ENCODE data around the gene SUPT5H.
A peak's percentile ranks its signal among the peaks of the same experiment; 100 is the strongest.

Gene SUPT5H

DNA sequence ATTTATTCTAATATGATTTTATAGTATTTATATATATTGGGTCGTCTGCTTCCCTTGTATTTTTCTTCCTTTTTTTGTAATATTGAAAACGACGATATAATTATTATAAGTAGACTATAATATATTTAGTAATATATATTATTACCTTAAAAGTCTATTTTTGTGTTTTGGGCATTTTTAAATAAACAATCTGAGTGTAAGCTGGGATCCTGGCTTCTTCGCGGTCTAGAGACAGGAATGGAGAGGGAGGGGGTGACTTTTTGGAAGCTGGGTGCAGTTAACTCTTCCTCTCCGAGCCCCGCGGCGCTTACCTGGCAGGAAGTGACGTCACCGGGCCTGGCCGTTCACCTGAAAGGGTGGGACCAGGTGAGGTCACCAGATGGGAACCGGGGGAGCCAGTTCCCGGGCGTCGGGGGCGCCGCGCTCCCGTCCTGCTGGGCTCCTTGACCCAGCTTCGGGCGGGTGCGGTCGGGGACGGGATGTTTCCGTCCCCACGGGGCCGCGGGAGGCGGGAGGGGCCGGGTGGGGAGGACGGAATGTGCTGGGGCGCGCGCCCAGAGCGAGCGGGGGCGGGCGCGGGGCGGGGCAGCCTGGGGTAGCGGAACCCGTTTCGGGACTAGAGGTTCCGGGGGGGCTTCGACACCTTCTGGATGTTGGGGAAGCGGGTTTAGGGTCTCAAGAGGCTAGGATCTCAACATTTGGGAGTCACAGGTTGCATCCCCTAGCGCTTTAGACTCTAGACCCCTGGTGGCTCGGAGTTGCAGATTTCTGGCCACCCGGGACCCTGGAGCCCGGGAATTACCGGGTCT is 36.0 kb upstream of the SUPT5H start:
- peak; percentile 90 for DNase-seq

DNA sequence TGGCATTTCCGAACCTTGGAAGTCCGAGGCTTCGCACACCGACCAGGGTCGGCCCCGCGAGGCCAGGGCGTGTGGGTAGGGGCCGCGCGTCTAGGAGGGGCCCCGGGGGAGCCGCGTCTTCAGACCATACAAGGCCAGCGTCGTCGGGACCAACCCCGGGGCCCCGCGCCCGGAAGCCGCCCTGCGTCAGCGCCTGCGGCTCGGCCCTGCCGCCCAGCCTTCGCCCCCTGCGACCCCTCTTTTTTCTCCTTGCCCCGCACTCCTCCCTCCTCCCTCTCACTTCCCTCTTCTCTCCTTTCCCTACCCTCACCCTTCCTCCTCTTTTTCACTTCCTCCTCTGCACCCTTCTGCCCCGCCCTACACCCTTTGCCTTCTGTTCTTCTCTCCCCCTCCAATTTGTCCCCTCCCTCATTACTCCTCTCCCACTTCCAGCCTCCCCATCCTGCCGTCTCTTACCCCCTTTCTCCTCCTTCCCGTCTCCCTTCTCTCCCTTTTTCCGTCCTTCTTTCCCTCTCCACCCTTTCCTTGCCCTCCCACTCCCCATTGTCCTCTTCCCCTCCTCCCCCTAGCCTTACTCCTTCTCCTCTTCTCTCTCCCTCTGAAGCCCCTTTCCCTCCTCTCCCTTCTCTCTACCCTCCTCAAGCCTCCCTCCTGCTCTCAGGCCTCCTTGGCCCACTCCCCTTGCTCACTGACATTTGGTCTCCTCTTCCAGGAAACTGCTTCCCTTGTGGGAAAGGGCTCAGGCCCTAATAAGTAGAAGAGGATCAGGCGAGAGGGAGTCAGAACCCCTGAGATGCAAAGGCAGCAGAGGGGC is 35.2 kb upstream of the SUPT5H start:
- peak; percentile 82 for DNase-seq

DNA sequence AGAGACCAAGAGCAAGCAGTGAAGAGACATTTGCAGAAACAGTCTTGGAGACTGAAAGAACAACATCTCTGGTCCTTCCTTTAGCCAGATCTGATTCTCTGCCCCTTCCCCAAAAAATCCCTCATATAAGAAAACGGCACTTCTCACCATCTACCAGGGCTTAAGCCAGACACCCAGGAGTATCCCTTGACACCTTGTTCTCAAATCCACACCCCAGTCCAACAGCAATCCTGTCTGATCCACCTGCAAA is 34.6 kb upstream of the SUPT5H start:
- no peak for DNase-seq

DNA sequence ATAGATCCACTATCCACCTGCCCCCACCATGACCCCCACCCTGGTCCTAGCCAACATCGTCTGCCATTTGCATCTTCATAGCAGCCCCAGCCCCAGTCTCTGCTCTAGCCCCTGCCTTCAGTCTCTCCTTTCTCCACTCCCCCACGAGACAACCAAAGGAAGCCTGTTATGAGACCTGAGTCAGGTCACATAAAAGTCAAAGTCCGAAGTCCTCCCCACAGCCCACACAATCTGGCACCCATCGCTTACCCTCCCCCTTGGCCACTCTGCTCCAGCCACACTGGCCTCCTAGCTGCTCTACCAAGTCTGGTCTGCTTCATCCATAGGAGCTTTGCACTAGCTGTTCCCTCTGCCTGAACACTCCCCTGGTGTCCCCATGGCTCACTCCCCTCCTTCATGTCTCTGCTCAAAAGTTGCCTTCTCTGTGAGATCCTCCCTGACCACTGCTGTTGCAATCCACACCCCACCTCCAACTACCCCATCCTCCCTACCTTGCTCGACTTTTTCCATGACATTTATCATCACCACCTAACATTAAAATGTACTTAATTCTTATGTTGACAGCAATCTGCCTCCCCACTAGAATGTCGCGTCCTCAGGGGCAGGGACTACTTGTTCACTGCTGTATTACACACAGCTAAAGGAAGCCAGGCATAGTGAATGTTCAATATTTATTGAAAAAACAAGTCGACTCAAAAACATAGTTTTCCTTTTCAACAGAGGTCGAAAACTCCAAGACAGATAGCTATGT is 34.1 kb upstream of the SUPT5H start:
- DNase-seq, result peak; percentile 73

DNA sequence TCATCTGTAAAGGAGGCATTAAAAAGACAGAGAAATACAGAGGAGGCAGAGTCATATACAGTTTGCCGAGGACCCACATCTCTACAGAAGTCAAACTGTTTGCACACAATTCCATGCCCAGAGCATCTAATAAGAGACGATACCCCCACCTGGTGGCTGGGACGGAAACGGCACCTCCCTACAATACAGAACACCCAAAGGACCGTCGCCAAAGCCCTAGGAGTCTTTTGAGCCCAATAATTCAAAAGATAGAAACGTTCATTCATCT is 33.6 kb upstream of the SUPT5H start:
- DNase-seq, result peak; percentile 93

DNA sequence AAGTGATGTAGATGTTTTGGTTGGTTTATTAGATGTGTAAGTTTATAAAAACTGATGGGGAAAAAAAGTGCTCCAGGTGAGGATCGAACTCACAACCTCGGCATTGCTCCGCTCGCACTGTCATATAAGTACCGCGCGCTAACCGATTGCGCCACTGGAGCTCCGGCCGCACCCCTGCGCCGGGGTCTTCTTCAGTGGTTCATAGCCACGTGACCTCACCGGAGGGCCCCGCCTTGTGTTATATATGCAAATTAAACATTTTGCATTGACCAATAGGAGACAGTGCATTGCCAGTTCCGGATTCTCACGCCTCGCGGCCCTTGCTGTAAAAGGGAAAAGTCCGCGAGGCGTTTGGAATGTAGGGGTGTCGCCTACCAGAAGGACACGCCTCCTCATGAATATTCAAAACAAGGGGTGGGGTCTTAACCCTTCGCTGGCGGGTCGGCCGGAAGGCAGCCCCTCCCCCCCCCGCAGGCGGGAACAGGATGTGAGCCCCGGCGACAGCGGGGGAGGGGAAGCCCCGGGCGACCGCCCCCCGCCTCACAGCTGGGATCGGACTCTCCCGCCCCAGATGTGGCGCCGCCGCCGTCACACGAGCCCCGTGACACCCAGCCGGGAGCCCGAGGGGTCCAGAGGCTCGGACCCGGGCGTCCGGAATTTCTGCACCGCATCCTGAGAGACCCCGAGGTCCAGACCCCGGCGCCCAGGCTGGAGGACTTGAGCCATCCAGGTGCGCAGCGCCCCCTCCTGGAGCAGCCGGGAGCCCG is 33.1 kb upstream of the SUPT5H start, which contains the start of gene PLEKHG2:
Gene PLEKHG2 (plus strand): TSS at position 570 of the 767 bp plus-strand sequence. CDS start 1,418 bp downstream, outside the sequence.
- DNase-seq, result peak; percentile 100

DNA sequence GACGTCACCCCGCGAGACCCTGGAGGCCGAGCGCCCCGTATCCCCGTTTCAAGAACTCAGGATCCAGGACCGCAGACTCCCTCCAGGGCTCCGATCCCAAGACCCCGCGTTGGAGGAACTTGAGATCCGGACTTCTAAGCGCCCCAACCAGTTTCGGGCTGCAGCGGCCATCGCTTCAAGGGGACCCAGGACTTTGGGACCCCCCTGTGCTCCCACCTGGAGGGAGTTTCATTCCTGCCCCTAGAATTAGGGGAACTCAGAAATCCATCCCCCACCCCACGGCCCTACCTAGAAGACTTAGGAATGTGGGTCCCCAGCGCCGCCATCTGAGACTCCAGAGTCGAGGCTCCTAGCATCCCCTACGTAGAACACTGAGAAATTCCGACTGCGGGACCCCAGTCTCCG is 32.5 kb upstream of the SUPT5H start:
- DNase-seq, result no peak

DNA sequence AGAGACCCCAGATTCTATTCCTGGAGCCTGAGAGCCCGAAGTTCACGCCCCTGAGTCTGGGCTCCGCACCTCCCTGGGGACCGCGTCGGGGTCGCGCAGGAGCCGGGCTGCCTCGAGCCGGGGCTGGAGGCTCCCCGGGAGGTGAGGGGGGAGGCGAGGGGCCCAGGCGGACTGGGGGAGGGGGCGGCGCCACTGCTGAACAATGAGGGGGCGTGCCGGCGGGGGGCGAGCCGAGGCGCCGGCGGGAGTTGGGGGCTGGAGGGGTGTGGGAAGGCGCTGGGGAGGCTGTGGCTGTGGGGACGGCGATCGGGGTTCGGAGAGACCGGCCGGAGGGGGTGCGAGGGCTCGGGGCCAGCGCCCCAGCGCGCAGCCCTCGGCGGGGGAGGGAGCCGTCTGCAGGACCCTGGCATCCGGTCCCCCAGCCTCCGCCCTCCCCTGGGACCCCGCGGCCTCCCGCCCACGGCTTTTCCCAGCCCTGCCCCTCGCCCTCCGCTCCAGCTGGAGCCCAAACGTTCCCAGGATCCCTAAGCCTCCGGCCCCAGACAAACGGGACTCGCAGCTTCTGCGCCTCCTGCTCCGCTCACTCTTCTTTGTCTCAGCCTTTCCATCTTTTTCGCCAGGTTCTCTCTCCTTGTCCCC is 32.0 kb upstream of the SUPT5H start:
- peak; percentile 86 for DNase-seq

DNA sequence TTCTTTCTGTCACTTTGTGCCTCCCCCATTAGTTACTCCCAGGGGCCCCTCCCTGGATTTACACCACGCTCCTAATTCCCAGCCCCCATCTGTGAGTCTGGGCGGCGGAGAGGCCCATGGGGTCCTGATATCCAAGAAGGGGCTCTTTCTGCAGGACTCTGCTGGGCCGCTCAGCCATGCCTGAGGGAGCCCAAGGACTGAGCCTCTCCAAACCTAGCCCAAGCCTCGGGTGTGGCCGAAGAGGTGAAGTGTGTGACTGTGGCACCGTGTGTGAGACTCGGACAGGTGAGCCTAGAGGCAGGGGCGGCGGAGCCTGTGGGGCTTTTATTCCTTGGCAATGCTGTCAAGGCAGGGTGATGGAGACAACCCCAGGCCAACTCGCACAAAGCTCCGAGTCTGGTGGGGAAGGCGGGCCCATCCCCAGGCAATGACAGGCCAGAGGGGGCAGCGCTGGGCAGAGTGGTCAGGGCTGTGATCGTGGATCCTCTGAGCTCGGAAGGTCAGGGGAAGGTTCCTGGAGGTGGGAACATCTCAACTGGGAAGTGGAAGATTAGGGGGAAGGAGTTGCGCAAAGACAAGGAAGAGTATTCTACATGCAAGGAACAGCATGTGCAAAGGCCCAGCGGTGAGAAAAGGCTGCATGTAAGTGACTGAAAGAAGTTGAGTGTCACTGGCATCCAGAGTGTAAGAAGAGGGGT is 31.3 kb upstream of the SUPT5H start:
- DNase-seq, result no peak

DNA sequence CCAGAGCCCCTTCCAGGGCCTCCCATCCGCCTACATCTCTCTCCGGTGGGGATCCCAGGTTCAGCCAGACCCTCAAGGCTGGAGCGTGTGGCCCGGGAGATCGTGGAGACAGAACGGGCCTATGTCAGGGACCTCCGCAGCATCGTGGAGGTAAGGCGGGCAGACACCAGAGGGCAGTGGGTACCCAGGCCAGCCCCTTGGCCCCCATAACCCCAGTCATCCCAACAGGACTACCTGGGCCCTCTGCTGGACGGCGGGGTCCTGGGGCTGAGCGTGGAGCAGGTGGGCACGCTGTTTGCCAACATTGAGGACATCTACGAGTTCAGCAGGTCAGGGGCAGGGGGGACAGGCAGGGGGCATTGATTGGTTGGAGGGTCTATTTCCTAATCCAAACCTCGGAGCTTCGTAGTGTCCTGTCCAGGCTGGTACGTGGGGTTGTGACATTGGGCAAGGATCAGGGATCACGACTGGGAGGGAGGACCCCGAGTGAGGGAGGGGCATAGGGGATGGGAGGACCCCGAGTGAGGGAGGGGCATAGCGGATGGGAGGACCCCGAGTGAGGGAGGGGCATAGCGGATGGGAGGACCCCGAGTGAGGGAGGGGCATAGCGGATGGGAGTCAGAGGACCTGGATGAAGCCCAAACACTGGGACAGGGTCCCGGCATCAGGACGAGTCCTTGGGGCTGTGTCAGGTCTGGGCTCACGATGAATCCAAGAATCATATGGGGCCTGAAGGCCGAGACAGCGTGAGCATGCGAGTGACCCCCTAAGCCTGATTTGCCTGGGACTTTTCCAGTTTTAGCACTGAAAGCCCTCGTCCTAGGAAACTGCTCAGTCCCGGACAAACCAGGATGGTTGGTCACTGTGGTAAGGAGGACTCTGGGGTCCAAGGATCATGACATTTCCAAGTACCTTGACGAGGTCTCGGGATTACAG is 30.0 kb upstream of the SUPT5H start:
- no peak for DNase-seq

DNA sequence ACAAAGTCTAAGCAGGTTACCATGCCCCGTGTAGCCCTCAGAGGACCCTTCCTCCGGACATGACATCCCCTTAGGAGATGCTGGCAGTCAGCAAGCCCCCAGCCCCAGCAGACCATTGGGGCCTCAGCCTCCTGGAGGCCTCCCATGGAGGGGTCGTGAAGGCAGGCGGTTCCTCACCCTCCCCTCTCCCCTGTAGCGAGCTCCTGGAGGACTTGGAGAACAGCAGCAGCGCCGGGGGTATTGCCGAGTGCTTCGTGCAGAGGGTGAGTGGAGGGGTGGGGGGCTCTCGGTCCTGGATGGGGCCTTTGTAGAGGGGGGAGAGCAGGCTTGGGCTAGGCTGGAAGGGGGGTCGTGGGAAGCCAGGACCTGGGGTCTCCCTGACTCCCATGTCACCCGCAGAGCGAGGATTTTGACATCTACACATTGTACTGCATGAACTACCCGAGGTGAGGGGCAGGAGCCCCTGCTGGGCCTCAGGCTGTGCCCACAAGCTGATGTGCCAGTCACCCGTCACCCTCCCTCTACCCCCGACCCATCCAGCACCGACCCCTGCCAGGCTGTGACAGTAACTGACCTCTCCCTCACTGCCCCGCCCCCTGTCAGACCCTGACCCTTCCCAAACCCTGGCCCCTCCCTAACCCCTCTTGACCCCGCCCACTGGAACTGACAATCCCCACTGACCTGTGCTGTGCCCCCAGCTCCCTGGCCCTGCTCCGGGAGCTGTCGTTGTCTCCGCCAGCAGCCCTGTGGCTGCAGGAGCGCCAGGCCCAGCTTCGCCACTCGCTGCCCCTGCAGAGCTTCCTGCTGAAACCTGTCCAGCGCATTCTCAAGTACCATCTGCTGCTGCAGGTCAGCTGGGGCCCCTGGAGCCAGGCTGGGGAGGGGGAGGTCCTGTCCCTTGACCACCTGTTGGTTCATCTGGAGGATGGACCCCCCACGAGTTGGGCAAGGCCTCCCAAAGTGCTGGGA is 28.9 kb upstream of the SUPT5H start:
- no peak for DNase-seq

DNA sequence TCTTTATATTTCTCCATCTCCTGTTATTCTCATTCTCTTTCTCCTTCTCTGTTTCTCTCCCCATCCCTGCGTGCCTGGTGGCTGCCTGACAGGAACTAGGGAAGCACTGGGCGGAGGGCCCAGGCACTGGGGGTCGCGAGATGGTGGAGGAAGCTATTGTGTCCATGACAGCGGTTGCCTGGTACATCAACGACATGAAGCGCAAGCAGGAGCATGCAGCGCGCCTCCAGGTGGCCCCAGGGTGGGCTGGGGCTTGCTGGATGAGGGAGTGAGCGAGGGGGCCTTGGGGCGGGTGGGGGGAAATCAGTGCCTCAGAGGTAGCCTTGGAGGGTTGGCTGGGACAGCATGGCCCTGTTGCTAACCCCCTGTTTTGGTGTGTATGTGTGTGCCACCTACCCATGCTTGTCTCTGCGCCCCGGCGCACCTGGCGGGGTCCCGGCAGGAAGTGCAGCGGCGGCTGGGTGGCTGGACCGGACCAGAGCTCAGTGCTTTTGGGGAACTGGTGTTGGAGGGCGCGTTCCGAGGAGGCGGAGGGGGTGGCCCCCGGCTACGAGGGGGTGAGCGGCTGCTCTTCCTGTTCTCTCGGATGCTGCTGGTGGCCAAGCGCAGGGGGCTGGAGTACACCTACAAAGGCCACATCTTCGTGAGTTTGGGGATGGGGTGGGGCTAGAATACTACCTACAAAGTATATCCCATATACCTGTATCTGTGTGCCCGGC is 27.8 kb upstream of the SUPT5H start:
- no peak for DNase-seq

DNA sequence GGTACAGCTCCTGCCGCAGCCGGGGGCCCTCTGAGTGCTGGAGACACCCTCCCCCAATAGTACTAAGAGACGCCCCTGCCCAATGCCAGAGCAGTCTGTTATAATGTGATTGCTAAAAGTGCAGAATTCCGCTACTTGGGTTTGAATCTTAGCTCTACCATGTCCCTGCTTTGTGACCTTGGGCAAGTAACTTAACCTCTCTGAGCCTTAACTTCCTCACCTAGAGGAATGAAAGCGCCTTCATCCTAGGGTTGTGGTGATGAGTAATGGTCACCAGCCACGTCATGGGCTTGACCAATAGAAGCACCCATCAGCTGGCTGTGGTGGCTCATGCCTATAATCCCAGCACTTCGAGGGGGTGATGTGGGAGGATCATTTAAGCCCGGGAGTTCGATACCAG is 26.4 kb upstream of the SUPT5H start:
- no peak for DNase-seq

DNA sequence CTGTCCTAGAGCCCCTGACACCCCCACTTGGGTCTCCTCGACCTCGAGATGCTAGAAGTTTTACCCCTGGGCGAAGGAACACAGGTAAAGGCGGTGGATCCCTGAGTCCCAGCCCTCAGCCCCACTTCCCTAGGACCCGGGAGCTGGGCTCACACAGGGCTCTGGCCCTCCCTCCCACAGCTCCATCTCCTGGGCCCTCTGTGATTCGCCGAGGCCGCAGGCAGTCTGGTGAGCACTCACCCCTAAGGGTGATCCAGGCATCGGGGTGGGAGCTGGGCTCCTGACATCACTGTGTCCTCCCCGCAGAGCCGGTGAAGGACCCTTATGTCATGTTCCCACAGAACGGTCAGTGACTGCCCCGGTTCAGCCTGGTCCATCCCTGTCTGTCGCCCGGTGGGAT is 24.6 kb upstream of the SUPT5H start:
- DNase-seq, result no peak

DNA sequence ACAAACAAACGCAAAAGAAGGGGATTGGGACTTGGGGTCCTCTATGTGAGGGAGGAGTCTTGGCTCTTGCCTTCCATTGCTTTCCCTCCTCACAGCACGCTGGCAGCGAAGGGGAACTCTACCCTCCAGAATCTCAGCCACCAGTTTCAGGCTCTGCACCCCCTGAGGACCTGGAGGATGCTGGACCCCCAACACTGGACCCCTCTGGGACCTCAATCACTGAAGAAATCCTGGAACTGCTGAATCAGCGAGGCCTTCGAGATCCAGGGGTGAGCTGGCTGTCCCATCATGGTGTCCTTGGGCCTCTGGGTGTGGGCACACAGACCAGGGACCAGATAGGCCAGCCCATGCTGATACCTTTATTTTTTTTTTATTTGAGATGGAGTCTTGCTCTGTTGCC is 23.4 kb upstream of the SUPT5H start:
- no peak for DNase-seq

DNA sequence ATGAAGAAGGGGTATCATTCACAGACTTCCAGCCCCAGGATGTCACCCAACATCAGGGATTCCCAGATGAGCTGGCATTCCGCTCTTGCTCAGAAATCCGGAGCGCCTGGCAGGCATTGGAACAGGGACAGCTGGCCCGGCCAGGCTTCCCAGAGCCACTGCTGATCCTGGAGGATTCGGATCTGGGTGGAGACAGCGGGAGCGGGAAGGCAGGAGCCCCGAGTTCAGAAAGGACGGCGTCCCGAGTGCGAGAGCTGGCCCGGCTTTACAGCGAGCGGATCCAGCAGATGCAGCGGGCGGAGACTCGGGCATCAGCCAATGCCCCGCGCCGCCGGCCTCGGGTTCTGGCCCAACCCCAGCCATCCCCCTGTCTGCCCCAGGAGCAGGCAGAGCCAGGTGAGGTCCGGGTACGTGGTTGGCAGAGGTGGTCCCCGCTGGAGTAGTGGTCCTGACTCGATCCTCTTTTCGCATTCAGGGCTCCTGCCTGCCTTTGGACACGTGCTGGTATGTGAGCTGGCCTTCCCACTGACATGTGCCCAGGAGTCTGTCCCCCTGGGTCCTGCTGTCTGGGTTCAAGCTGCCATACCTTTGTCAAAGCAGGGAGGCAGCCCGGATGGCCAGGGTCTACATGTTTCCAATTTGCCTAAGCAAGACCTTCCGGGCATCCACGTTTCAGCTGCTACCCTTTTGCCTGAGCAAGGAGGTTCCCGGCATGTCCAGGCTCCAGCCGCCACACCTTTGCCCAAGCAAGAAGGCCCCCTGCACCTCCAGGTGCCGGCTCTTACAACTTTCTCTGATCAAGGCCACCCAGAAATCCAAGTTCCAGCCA is 21.9 kb upstream of the SUPT5H start:
- DNase-seq, result no peak

DNA sequence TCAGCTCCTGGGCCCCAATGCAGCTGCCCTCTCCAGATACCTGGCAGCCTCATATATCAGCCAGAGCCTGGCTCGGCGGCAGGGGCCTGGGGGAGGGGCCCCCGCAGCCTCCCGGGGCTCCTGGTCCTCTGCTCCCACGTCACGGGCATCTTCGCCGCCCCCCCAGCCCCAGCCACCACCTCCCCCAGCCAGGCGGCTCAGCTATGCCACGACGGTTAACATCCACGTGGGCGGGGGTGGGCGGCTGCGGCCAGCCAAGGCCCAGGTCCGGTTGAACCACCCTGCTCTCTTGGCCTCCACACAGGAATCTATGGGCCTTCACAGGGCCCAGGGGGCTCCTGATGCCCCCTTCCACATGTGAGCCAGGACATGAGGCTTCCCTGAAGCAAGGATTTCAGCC is 20.4 kb upstream of the SUPT5H start:
- DNase-seq, result no peak

DNA sequence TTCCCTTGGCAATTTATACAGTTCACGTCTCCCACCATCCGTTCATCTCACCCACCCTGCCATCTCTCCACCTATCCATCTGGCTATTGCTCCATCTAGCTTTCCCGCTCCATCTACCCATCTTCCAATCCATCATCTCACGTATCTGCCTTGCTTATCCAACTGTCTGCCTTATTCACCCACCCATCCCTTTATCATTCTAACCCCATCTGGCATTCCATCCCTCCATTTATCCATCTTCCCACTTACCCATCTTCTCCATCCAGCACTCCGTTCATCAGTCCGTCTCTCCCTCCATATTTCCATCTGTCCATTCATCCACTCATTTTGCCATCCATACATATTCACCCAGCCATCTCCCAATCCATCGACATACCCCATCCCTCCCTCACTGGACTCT is 19.6 kb upstream of the SUPT5H start:
- no peak for DNase-seq

Data from right forelimb (tissue), 1 donor.